IgD-negative memory B cell (primary cell): ENCODE measurements around the gene PIEZO1. TPM values are rescaled to one million over a fixed set of nuclear protein-coding genes. Genes with fewer than 3 reads are reported as not detected.
"Not testable (repeated sequence)": the region's sequence is repeated elsewhere in the genome, so short reads cannot be mapped to it uniquely, and the experiment has no call there.

Experiments
- H3K27ac Mint-ChIP-seq, 3 donors: one replicate each; pipeline ENCODE4 v1.8.0; 2020 to 2022; ENCODE audit warnings: mild to moderate bottlenecking in 3 of 3, mixed read lengths in 3 of 3, moderate library complexity in 1 of 3
- H3K27me3 Mint-ChIP-seq: one replicate; pipeline ENCODE4 v1.8.0; 2021; ENCODE audit warnings: mixed read lengths
- H3K36me3 Mint-ChIP-seq: one replicate; pipeline ENCODE4 v1.8.0; 2020; ENCODE audit warnings: mild to moderate bottlenecking, mixed read lengths
- H3K4me1 Mint-ChIP-seq, 3 donors: one replicate each; pipeline ENCODE4 v1.8.0; 2020 to 2022; ENCODE audit warnings: mixed read lengths in 3 of 3, mild to moderate bottlenecking in 1 of 3
- H3K4me3 Mint-ChIP-seq, 4 donors: one replicate each; pipeline ENCODE4 v1.8.0; 2020 to 2022; ENCODE audit warnings: mild to moderate bottlenecking in 4 of 4, mixed read lengths in 4 of 4, moderate library complexity in 3 of 4
- H3K9me3 Mint-ChIP-seq, 3 donors: one replicate each; pipeline ENCODE4 v1.8.0; 2020 to 2021; ENCODE audit warnings: mixed read lengths in 3 of 3, mild to moderate bottlenecking in 1 of 3
- polyA plus RNA-seq: library from polyadenylated mRNA; unstranded; fragments of 300-500 nt; fragmentation: Illumina TruSeq; gene quantifications from one replicate; pipeline ENCODE4 v1.2.3, GENCODE V29; 2021

The PIEZO1 gene
- polyA plus RNA-seq, 1 donor from 2014 or later: 33.4 TPM

- Mint-ChIP-seq H3K36me3 (no peaks in the 10 kb centered on the region), H3K27ac (peak within 1 kb of the TSS; percentile 88 to 95 (median 93)), H3K9me3 (no peaks in the 10 kb centered on the region), H3K4me3 (peak within 1 kb of the TSS; percentile 84 to 94 (median 92)), H3K27me3 (no peaks in the 10 kb centered on the region), H3K4me1 (peaks cover 3 to 6% (median 4%) of the 10 kb centered on the region in 3 donors)
Observed at GRCh38 chr16:88803264-88803987, 18.4 kb upstream of the PIEZO1 start, which contains the start of gene CDT1. CDT1 (plus strand) TSS chr16:88803789; CDS start chr16:88803832, 43 bp downstream.

GRCh38 chr16:88800277-88800592, 15.2 kb upstream of the PIEZO1 start:
- H3K27ac Mint-ChIP-seq: peak overlapping the region in 1 of 3 donors; percentile 95
- no peaks in the 10 kb centered on the region for H3K36me3 Mint-ChIP-seq

GRCh38 chr16:88799569-88800276, 14.7 kb upstream of the PIEZO1 start:
- H3K27me3 Mint-ChIP-seq: no peaks in the 10 kb centered on the region
- peak overlapping the region in 1 of 3 donors; percentile 95 for H3K27ac Mint-ChIP-seq
- peaks cover 6 to 10% (median 9%) of the 10 kb centered on the region in 3 donors for H3K4me1 Mint-ChIP-seq
- peak overlapping the region in 1 of 4 donors; percentile 76 for H3K4me3 Mint-ChIP-seq
- no peaks in the 10 kb centered on the region for H3K9me3 Mint-ChIP-seq
- no peaks in the 10 kb centered on the region for H3K36me3 Mint-ChIP-seq

More at GRCh38 chr16:88800277-88800592, 15.2 kb upstream of the PIEZO1 start:
- no peaks in the 10 kb centered on the region for H3K9me3 Mint-ChIP-seq
- H3K4me3 Mint-ChIP-seq: peak overlapping the region in 1 of 4 donors; percentile 76
- peaks cover 3 to 6% (median 4%) of the 10 kb centered on the region in 3 donors for H3K4me1 Mint-ChIP-seq
- no peaks in the 10 kb centered on the region for H3K27me3 Mint-ChIP-seq

GRCh38 chr16:88798772-88799455, 13.9 kb upstream of the PIEZO1 start:
- peak overlapping the region in 2 of 4 donors; percentile 22 to 66 for H3K4me3 Mint-ChIP-seq
- H3K9me3 Mint-ChIP-seq: no peaks in the 10 kb centered on the region
- H3K27me3 Mint-ChIP-seq: no peaks in the 10 kb centered on the region
- H3K4me1 Mint-ChIP-seq: peaks cover 8 to 11% (median 11%) of the 10 kb centered on the region in 3 donors
- no peaks in the 10 kb centered on the region for H3K36me3 Mint-ChIP-seq
- no peak overlapping the region for H3K27ac Mint-ChIP-seq

GRCh38 chr16:88798073-88798472, 13.1 kb upstream of the PIEZO1 start:
- H3K9me3 Mint-ChIP-seq: no peaks in the 10 kb centered on the region
- peaks cover 10 to 11% (median 11%) of the 10 kb centered on the region in 3 donors for H3K4me1 Mint-ChIP-seq
- H3K27me3 Mint-ChIP-seq: no peaks in the 10 kb centered on the region
- H3K4me3 Mint-ChIP-seq: no peak overlapping the region
- H3K36me3 Mint-ChIP-seq: no peaks in the 10 kb centered on the region
- H3K27ac Mint-ChIP-seq: no peak overlapping the region

- no peak overlapping the region for H3K27ac Mint-ChIP-seq
- H3K9me3 Mint-ChIP-seq: no peaks in the 10 kb centered on the region
- H3K36me3 Mint-ChIP-seq: no peaks in the 10 kb centered on the region
- peaks cover 9 to 15% (median 11%) of the 10 kb centered on the region in 3 donors for H3K4me1 Mint-ChIP-seq
- H3K4me3 Mint-ChIP-seq: no peak overlapping the region
- H3K27me3 Mint-ChIP-seq: no peaks in the 10 kb centered on the region
Observed at GRCh38 chr16:88796278-88796677, 11.3 kb upstream of the PIEZO1 start.

- Mint-ChIP-seq H3K36me3 (no peaks in the 10 kb centered on the region), H3K27ac (peak overlapping the region in 1 of 3 donors; percentile 50), H3K9me3 (no peaks in the 10 kb centered on the region), H3K4me3 (peak overlapping the region in 1 of 4 donors; percentile 41), H3K27me3 (no peaks in the 10 kb centered on the region), H3K4me1 (peaks cover 19 to 23% (median 20%) of the 10 kb centered on the region in 3 donors)
Observed at GRCh38 chr16:88793251-88793954, 8.4 kb upstream of the PIEZO1 start.

GRCh38 chr16:88792668-88793250, 7.7 kb upstream of the PIEZO1 start:
- H3K4me3 Mint-ChIP-seq: peak overlapping the region in 1 of 4 donors; percentile 9
- H3K9me3 Mint-ChIP-seq: no peaks in the 10 kb centered on the region
- H3K27ac Mint-ChIP-seq: peak overlapping the region in 1 of 3 donors; percentile 31
- H3K4me1 Mint-ChIP-seq: peaks cover 19 to 23% (median 20%) of the 10 kb centered on the region in 3 donors
- no peaks in the 10 kb centered on the region for H3K36me3 Mint-ChIP-seq
- H3K27me3 Mint-ChIP-seq: no peaks in the 10 kb centered on the region

- Mint-ChIP-seq H3K4me3 (no peak overlapping the region), H3K27ac (peak overlapping the region in 1 of 3 donors; percentile 31), H3K4me1 (peaks cover 19 to 24% (median 20%) of the 10 kb centered on the region in 3 donors), H3K27me3 (no peaks in the 10 kb centered on the region), H3K36me3 (no peaks in the 10 kb centered on the region), H3K9me3 (no peaks in the 10 kb centered on the region)
Observed at GRCh38 chr16:88792078-88792550, 7.1 kb upstream of the PIEZO1 start.

- Mint-ChIP-seq H3K27ac (peak overlapping the region in 2 of 3 donors; percentile 46 to 88), H3K9me3 (no peaks in the 10 kb centered on the region), H3K4me1 (peaks cover 19 to 24% (median 20%) of the 10 kb centered on the region in 3 donors), H3K4me3 (peak overlapping the region in 3 of 4 donors; percentile 67 to 88 (median 75)), H3K27me3 (no peaks in the 10 kb centered on the region), H3K36me3 (no peaks in the 10 kb centered on the region)
Observed at GRCh38 chr16:88790312-88791211, 5.5 kb upstream of the PIEZO1 start.

- peak overlapping the region; percentile 53 to 88 (median 57) for H3K27ac Mint-ChIP-seq
Observed at GRCh38 chr16:88789594-88789993, 4.6 kb upstream of the PIEZO1 start.

GRCh38 chr16:88788749-88789148, 3.7 kb upstream of the PIEZO1 start:
- H3K4me1 Mint-ChIP-seq: peaks cover 14 to 17% (median 14%) of the 10 kb centered on the region in 3 donors
- not testable (repeated sequence) for H3K9me3 Mint-ChIP-seq, H3K27me3 Mint-ChIP-seq, H3K27ac Mint-ChIP-seq, H3K36me3 Mint-ChIP-seq, H3K4me3 Mint-ChIP-seq

More at GRCh38 chr16:88789594-88789993, 4.6 kb upstream of the PIEZO1 start:
- H3K9me3 Mint-ChIP-seq: no peaks in the 10 kb centered on the region
- no peaks in the 10 kb centered on the region for H3K36me3 Mint-ChIP-seq
- H3K4me1 Mint-ChIP-seq: peaks cover 14 to 19% (median 16%) of the 10 kb centered on the region in 3 donors
- H3K27me3 Mint-ChIP-seq: no peaks in the 10 kb centered on the region
- peak overlapping the region in 3 of 4 donors; percentile 59 to 88 (median 67) for H3K4me3 Mint-ChIP-seq
